ENCODE measurements around the gene REXO1. TPM values are rescaled to one million over a fixed set of nuclear protein-coding genes. Genes with fewer than 3 reads are reported as not detected.
A peak's percentile ranks its signal among the peaks of the same experiment; 100 is the strongest.

The REXO1 gene
- total and polyA plus RNA-seq, 2 experiments from 2014 or later: 20.2 to 90.1 TPM

- Mint-ChIP-seq H3K9me3 (peaks cover 25% of the 10 kb centered on the region), H3K27me3 (ENCODE audit: insufficient read depth, low read depth, poor library complexity) (peaks cover 81% of the 10 kb centered on the region), H3K4me1 (peaks cover 3% of the 10 kb centered on the region; the same call in 1 of the 3 replicates), H3K27ac (no peak overlapping the region), H3K4me3 (no peak overlapping the region), H3K36me3 (ENCODE audit: low read depth) (no peaks in the 10 kb centered on the region)
- Histone ChIP-seq H4K20me1 (replicated peaks; ENCODE audit: insufficient read depth) (no peaks in the 10 kb centered on the region), H3F3A (replicated peaks; ENCODE audit: low read depth) (no peaks in the 10 kb centered on the region), H2AFZ (no peak overlapping the region), H3K36me3 (ENCODE audit: insufficient read depth) (no peaks in the 10 kb centered on the region), H3K27me3 (ENCODE audit: insufficient read depth) (peaks cover 98% of the 10 kb centered on the region), H3K79me2 (replicated peaks; ENCODE audit: insufficient read depth) (no peaks in the 10 kb centered on the region), H3K4me1 (ENCODE audit: insufficient read depth) (peaks cover 16% of the 10 kb centered on the region), H3K9me2 (ENCODE audit: insufficient read depth) (no peaks in the 10 kb centered on the region), H3K4me3 (peak overlapping the region; percentile 32; the same call in 1 of the 2 replicates), H3K27ac (ENCODE audit: low read depth) (no peak overlapping the region), H3K4me2 (peak overlapping the region; percentile 48; the same call in 1 of the 2 replicates)
- ATAC-seq (no peak), DNase-seq (ENCODE audit: low spot score) (no peak)
- TF ChIP-seq ZNF462 (CRISPR knock-in tag; IDR thresholded peaks at IDR 0.05) (peak; percentile 14; the same call in 1 of the 2 replicates), ETS1 (IDR thresholded peaks at IDR 0.05) (no peak)
Observed at GRCh38 chr19:1768918-1769644, 79.2 kb downstream of the REXO1 start.

GRCh38 chr19:1768248-1768647, 80.0 kb downstream of the REXO1 start:
- Histone ChIP-seq H2AFZ (no peak overlapping the region), H4K20me1 (replicated peaks; ENCODE audit: insufficient read depth) (peaks cover 3% of the 10 kb centered on the region; the same call in 1 of the 2 replicates), H3K36me3 (ENCODE audit: insufficient read depth) (no peaks in the 10 kb centered on the region), H3K9me2 (ENCODE audit: insufficient read depth) (no peaks in the 10 kb centered on the region), H3F3A (replicated peaks; ENCODE audit: low read depth) (0 out of 2 replicates have a peak, but pooled peaks cover 2% of the 10 kb centered on the region), H3K27me3 (ENCODE audit: insufficient read depth) (peaks cover 98% of the 10 kb centered on the region), H3K4me1 (ENCODE audit: insufficient read depth) (peaks cover 16% of the 10 kb centered on the region), H3K4me3 (0 out of 2 replicates have a peak overlapping the region, but pooled peaks have one; percentile 12), H3K27ac (ENCODE audit: low read depth) (no peak overlapping the region), H3K4me2 (no peak overlapping the region; the same call in 1 of the 2 replicates), H3K79me2 (replicated peaks; ENCODE audit: insufficient read depth) (no peaks in the 10 kb centered on the region)
- peak; percentile 77 for ATAC-seq
- Mint-ChIP-seq H3K4me3 (no peak overlapping the region), H3K27me3 (ENCODE audit: insufficient read depth, low read depth, poor library complexity) (peaks cover 81% of the 10 kb centered on the region), H3K27ac (no peak overlapping the region), H3K36me3 (ENCODE audit: low read depth) (no peaks in the 10 kb centered on the region), H3K4me1 (peaks cover 6% of the 10 kb centered on the region; the same call in 1 of the 3 replicates), H3K9me3 (peaks cover 30% of the 10 kb centered on the region)
- DNase-seq (ENCODE audit: low spot score): peak; percentile 93
- TF ChIP-seq EZH2phosphoT487 (IDR thresholded peaks at IDR 0.05; ENCODE audit: unreplicated experiment): no peak
- TF ChIP-seq CTCF (conservative IDR thresholded peaks at IDR 0.05; ENCODE audit: low read depth in 2 of 2): peak; percentile 64 to 84
- TF ChIP-seq REST (IDR thresholded peaks at IDR 0.05; ENCODE audit: unreplicated experiment): no peak
